ENCODE measurements around the gene EEIG1. TPM values are rescaled to one million over a fixed set of nuclear protein-coding genes. Genes with fewer than 3 reads are reported as not detected.

EEIG1 gene
- total and polyA plus RNA-seq, 4 experiments from 2014 or later, result 95.4 to 550 (median 361) TPM

DNA sequence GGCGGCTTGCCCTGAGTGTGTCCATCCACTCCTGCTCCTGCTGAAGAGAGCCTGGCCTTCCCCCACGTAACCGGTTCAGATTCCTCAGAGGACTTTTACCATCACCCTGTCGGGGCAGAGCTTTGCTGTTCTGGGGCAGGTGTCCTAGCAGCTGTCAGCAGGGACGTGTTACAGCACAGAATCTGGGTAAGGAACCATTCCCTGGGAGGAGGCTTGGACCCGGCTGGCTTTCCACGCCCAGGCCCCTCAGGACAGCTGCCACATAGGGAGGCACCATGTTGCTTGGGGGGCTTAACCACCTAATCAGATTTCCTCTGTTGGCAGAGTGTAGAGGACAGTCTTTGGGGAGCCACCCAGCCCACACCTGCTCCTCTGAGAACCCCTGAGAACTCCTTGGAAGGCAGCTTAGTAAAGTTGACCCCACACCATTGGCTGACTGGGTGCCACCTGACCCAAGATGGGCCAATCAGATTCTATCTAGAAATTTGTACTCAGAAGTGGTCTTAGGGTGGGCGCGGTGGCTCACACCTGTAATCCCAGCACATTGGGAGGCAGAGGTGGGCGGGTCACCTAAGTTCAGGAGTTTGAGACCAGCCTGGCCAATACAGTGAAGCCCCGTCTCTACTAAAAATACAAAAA lies 23.3 kb upstream of the EEIG1 start:
- Mint-ChIP-seq H3K27me3 (no peaks in the 10 kb centered on the region), H3K27ac (peak overlapping the region in 5 of 7 donors; percentile 52 to 94 (median 74)), H3K9me3 (peaks cover 0 to 4% (median 3%) of the 10 kb centered on the region in 8 donors), H3K36me3 (peaks cover 3 to 4% of the 10 kb centered on the region in 2 donors), H3K4me3 (no peak overlapping the region), H3K4me1 (peaks cover 25 to 66% (median 50%) of the 10 kb centered on the region in 4 donors)
- intact Hi-C loops (cut with micrococcal nuclease), result no loop called here
- ChIA-PET CTCF (ENCODE audit: partially characterized antibody) (interaction anchor here (0.6 to 5.0 kb wide), 5 partner anchors 10 to 191 kb away, joined by 3 to 28 read pairs (median 3); no protein-coding TSS in a partner anchor), POLR2A (ENCODE audit: partially characterized antibody) (interaction anchor here (0.6 to 10.6 kb wide), 6 partner anchors 9 to 67 kb away, joined by 3 to 313 read pairs (median 4); partner anchors contain the start of gene EEIG1)
- peaks cover 60% of the 10 kb centered on the region for H3K4me1 ChIP-seq (ENCODE audit: insufficient read depth, low read length)
- H3K9me3 ChIP-seq (ENCODE audit: control insufficient read depth in 1 of 2, low read length in 2 of 2), result no peaks in the 10 kb centered on the region
- H3K27me3 ChIP-seq (ENCODE audit: insufficient read depth, low read length), result no peaks in the 10 kb centered on the region
- DNase-seq, result no peak
- no peak overlapping the region for H3K4me3 ChIP-seq (ENCODE audit: low read length in 2 of 2)
- no peak overlapping the region for H3K27ac ChIP-seq (ENCODE audit: low read depth, low read length)
- H3K36me3 ChIP-seq (ENCODE audit: insufficient read depth, low read length), result no peaks in the 10 kb centered on the region

DNA sequence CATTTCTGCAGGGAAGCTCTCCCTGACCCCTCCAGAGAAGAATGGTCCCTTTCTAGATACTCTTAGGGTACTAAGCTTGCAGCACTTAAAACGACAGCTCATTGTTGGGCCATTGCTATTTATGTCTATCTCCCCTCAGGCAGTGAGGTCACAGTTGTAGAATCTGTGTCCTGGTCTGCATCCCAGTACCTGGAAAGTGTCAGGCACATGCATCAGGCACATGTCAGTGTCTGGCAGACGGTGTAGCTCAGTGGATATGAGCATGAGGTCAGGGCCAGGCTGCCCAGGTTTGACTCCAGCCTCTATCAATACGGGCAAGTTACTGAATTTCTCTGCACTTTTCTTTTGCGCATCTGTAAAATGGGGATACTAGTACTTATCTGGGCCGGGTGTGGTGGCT lies 22.2 kb upstream of the EEIG1 start:
- Mint-ChIP-seq H3K4me3 (peak overlapping the region in 1 of 8 donors; percentile 62), H3K4me1 (peaks cover 18 to 56% (median 41%) of the 10 kb centered on the region in 4 donors), H3K9me3 (peaks cover 0 to 3% (median 2%) of the 10 kb centered on the region in 8 donors), H3K27me3 (no peaks in the 10 kb centered on the region), H3K36me3 (peaks cover 2% of the 10 kb centered on the region in 2 donors), H3K27ac (peak overlapping the region in 5 of 7 donors; percentile 7 to 49 (median 22))
- no peaks in the 10 kb centered on the region for H3K27me3 ChIP-seq (ENCODE audit: insufficient read depth, low read length)
- H3K4me1 ChIP-seq (ENCODE audit: insufficient read depth, low read length), result peaks cover 49% of the 10 kb centered on the region
- no peak for DNase-seq
- H3K36me3 ChIP-seq (ENCODE audit: insufficient read depth, low read length), result no peaks in the 10 kb centered on the region
- no peak overlapping the region for H3K27ac ChIP-seq (ENCODE audit: low read depth, low read length)
- no peaks in the 10 kb centered on the region for H3K9me3 ChIP-seq (ENCODE audit: control insufficient read depth in 1 of 2, low read length in 2 of 2)
- intact Hi-C loops (cut with micrococcal nuclease), result no loop called here
- H3K4me3 ChIP-seq (ENCODE audit: low read length in 2 of 2), result no peak overlapping the region
- ChIA-PET CTCF (ENCODE audit: partially characterized antibody) (interaction anchor here (1.0 to 1.1 kb wide), 2 partner anchors 21 to 59 kb away, joined by 3 to 5 read pairs; no protein-coding TSS in a partner anchor), POLR2A (ENCODE audit: partially characterized antibody) (interaction anchor here (0.6 to 10.6 kb wide), 3 partner anchors 26 to 154 kb away, joined by 4 to 313 read pairs (median 294); partner anchors contain the start of gene EEIG1)

DNA sequence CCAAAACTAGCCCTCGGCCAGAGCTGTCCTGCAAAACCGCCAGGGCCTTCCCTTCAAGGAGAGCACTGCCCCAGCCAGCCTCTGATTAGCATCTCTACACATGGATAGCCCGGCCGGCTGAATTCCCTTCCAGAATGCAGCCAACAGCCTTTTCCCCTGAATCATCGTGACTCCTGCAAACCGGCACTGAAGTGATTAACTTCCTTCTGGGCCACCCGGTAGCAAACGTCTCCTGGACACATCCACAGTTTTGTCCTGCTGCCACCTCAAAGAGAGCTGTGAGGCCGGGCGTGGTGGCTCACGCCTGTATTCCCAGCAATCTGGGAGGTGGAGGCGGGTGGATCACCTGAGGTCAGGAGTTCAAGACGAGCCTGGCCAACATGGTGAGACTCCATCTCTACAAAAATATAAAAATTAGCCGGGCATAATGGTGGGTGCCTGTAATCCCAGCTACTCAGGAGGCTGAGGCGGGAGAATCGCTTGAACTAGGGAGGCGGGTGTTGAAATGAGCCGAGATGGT lies 21.1 kb upstream of the EEIG1 start:
- Histone ChIP-seq H3K4me3 (ENCODE audit: low read length in 2 of 2) (no peak overlapping the region), H3K36me3 (ENCODE audit: insufficient read depth, low read length) (no peaks in the 10 kb centered on the region), H3K4me1 (ENCODE audit: insufficient read depth, low read length) (peaks cover 37% of the 10 kb centered on the region), H3K9me3 (ENCODE audit: control insufficient read depth in 1 of 2, low read length in 2 of 2) (no peaks in the 10 kb centered on the region), H3K27ac (ENCODE audit: low read depth, low read length) (no peak overlapping the region), H3K27me3 (ENCODE audit: insufficient read depth, low read length) (no peaks in the 10 kb centered on the region)
- Mint-ChIP-seq H3K4me3 (no peak overlapping the region), H3K9me3 (no peaks in the 10 kb centered on the region), H3K36me3 (no peaks in the 10 kb centered on the region), H3K4me1 (peaks cover 13 to 50% (median 32%) of the 10 kb centered on the region in 4 donors), H3K27ac (peak overlapping the region in 3 of 7 donors; percentile 19 to 68 (median 65)), H3K27me3 (no peaks in the 10 kb centered on the region)
- intact Hi-C loops (cut with micrococcal nuclease), result no loop called here
- no peak for DNase-seq
- POLR2A ChIA-PET (ENCODE audit: partially characterized antibody), result interaction anchor here (7.7 to 10.6 kb wide), 2 partner anchors 25 to 28 kb away, joined by 294 to 313 read pairs; partner anchors contain the start of gene EEIG1
- CTCF ChIA-PET (ENCODE audit: partially characterized antibody), result interaction anchor here (1.1 kb wide), 1 partner anchor 20 kb away, joined by 3 read pairs; no protein-coding TSS in a partner anchor

DNA sequence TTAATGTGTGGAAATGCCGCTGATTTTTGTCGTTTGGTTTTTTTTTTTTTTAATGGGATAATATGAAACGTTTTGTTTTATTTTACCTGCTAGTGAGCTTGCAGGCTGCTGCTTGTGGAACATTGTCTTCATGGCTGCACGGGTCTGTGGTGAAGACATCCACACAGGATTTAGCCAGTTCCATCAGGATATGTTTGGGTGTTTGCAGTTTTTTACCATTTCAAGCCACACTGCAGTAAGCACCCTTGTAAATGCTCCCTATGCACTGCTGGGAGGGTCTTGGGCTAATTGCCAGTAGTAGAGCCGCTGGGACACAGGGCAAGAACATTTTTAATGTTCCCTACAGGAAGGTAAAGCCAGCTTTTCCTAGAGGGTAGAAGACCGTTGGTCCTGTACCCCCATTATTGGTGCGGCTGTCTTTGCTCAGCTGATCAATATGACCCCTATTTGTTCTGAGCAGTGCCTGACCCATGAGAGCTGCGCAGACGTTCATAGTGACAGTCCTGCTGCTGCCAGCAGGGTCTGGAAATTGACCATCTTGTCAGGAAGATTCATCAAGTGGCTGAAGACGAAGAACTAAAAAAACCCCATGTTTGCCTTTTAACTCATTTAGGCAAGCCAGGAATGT lies 20.5 kb upstream of the EEIG1 start:
- H3K4me3 ChIP-seq (ENCODE audit: low read length in 2 of 2), result no peak overlapping the region
- no peaks in the 10 kb centered on the region for H3K27me3 ChIP-seq (ENCODE audit: insufficient read depth, low read length)
- Mint-ChIP-seq H3K27ac (peak overlapping the region in 2 of 7 donors; percentile 52 to 68), H3K36me3 (no peaks in the 10 kb centered on the region), H3K9me3 (no peaks in the 10 kb centered on the region), H3K27me3 (no peaks in the 10 kb centered on the region), H3K4me1 (peaks cover 9 to 45% (median 28%) of the 10 kb centered on the region in 4 donors), H3K4me3 (no peak overlapping the region)
- intact Hi-C loops (cut with micrococcal nuclease), result no loop called here
- no peaks in the 10 kb centered on the region for H3K36me3 ChIP-seq (ENCODE audit: insufficient read depth, low read length)
- H3K27ac ChIP-seq (ENCODE audit: low read depth, low read length), result no peak overlapping the region
- POLR2A ChIA-PET (ENCODE audit: partially characterized antibody), result interaction anchor here (7.7 to 10.6 kb wide), 2 partner anchors 25 to 29 kb away, joined by 294 to 313 read pairs; partner anchors contain the start of gene EEIG1
- DNase-seq, result no peak
- CTCF ChIA-PET (ENCODE audit: partially characterized antibody), result no interaction called here
- no peaks in the 10 kb centered on the region for H3K9me3 ChIP-seq (ENCODE audit: control insufficient read depth in 1 of 2, low read length in 2 of 2)
- peaks cover 32% of the 10 kb centered on the region for H3K4me1 ChIP-seq (ENCODE audit: insufficient read depth, low read length)

DNA sequence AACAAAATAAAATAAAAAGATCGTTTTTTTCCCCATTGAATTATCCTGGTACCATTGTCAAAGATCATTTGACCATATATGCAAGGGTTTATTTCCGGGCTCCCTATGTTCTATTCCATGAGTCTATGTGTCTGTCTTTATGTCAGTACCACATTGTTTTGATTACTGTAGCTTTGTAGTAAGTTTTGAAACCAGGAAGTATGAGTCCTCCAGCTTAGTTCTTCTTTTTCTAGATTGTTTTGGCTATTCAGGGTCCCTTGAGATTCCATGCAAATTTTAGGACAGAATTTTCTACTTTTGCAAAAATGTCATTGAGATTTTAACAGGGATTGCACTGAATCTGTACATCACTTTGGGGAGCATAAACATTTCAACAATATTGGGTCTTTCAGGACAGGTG lies 18.7 kb upstream of the EEIG1 start:
- H3K36me3 ChIP-seq (ENCODE audit: insufficient read depth, low read length), result no peaks in the 10 kb centered on the region
- H3K4me3 ChIP-seq (ENCODE audit: low read length in 2 of 2), result no peak overlapping the region
- no peak overlapping the region for H3K4me3 Mint-ChIP-seq
- no peaks in the 10 kb centered on the region for H3K9me3 Mint-ChIP-seq
- peaks cover 8 to 29% (median 18%) of the 10 kb centered on the region in 4 donors for H3K4me1 Mint-ChIP-seq
- intact Hi-C loops (cut with micrococcal nuclease), result no loop called here
- peak overlapping the region in 2 of 7 donors; percentile 50 to 67 for H3K27ac Mint-ChIP-seq
- ChIA-PET CTCF (ENCODE audit: partially characterized antibody) (interaction anchor here (1.2 to 1.6 kb wide), 2 partner anchors 36 to 58 kb away, joined by 3 to 10 read pairs; no protein-coding TSS in a partner anchor), POLR2A (ENCODE audit: partially characterized antibody) (interaction anchor here (0.8 to 2.8 kb wide), 4 partner anchors 14 to 23 kb away, joined by 3 to 11 read pairs (median 6); partner anchors contain the start of gene EEIG1)
- H3K27me3 Mint-ChIP-seq, result no peaks in the 10 kb centered on the region
- DNase-seq, result no peak
- peaks cover 14% of the 10 kb centered on the region for H3K4me1 ChIP-seq (ENCODE audit: insufficient read depth, low read length)
- H3K27me3 ChIP-seq (ENCODE audit: insufficient read depth, low read length), result no peaks in the 10 kb centered on the region
- H3K9me3 ChIP-seq (ENCODE audit: control insufficient read depth in 1 of 2, low read length in 2 of 2), result no peaks in the 10 kb centered on the region
- no peaks in the 10 kb centered on the region for H3K36me3 Mint-ChIP-seq
- no peak overlapping the region for H3K27ac ChIP-seq (ENCODE audit: low read depth, low read length)

DNA sequence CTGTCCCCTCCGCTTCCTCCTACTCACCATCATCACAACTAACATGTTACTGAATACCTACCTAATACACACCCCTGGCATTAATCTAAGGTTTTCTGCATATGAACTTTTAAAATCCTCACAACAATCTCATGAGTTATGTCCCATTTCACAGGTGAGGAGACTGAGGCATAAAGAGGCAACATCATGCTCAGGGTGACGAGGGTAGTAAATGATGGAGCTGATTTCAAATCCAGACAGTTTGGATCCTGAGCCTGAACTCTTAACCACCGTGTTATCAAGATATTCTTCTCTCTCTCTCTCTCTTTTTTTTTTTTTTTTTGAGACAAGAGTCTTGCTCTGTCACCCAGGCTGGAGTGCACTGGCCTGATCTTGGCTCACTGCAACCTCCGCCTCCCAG lies 12.9 kb upstream of the EEIG1 start:
- H3K4me1 Mint-ChIP-seq, result peaks cover 13 to 22% (median 18%) of the 10 kb centered on the region in 4 donors
- H3K27me3 ChIP-seq (ENCODE audit: insufficient read depth, low read length), result no peaks in the 10 kb centered on the region

More for the DNA sequence above, 12.9 kb upstream of the EEIG1 start:
- Mint-ChIP-seq H3K27ac (peak overlapping the region in 1 of 7 donors; percentile 50), H3K4me3 (no peak overlapping the region), H3K36me3 (no peaks in the 10 kb centered on the region), H3K9me3 (no peaks in the 10 kb centered on the region), H3K27me3 (no peaks in the 10 kb centered on the region)
- H3K4me3 ChIP-seq (ENCODE audit: low read length in 2 of 2), result no peak overlapping the region
- no peak overlapping the region for H3K27ac ChIP-seq (ENCODE audit: low read depth, low read length)
- DNase-seq, result no peak
- no peaks in the 10 kb centered on the region for H3K9me3 ChIP-seq (ENCODE audit: control insufficient read depth in 1 of 2, low read length in 2 of 2)
- H3K4me1 ChIP-seq (ENCODE audit: insufficient read depth, low read length), result peaks cover 12% of the 10 kb centered on the region
- intact Hi-C loops (cut with micrococcal nuclease), result no loop called here
- ChIA-PET CTCF (ENCODE audit: partially characterized antibody) (interaction anchor here (1.0 to 1.1 kb wide), 3 partner anchors 12 to 41 kb away, joined by 3 to 4 read pairs (median 3); no protein-coding TSS in a partner anchor), POLR2A (ENCODE audit: partially characterized antibody) (interaction anchor here (0.9 kb wide), 1 partner anchor 13 kb away, joined by 4 read pairs; the partner anchor contains the start of gene EEIG1)
- H3K36me3 ChIP-seq (ENCODE audit: insufficient read depth, low read length), result no peaks in the 10 kb centered on the region

Measured in CD4-positive, alpha-beta memory T cell (primary cell).